Measurements from ENCODE around the gene SLC8A1. TPM values are rescaled to one million over a fixed set of nuclear protein-coding genes. Genes with fewer than 3 reads are reported as not detected.

SLC8A1 gene
- total RNA-seq, 4 donors from 2014 or later, result 19.6 to 51.2 (median 31.2) TPM

GRCh38 chr2:40210344-40210967 is 241.4 kb downstream of the SLC8A1 start:
- H3K27me3 ChIP-seq, result no peaks in the 10 kb centered on the region
- H3K27ac ChIP-seq, result no peak overlapping the region
- no peak for DNase-seq
- H3K4me3 ChIP-seq, result no peak overlapping the region
- H3K4me1 ChIP-seq, result no peaks in the 10 kb centered on the region
- TF ChIP-seq, protein P1, sequence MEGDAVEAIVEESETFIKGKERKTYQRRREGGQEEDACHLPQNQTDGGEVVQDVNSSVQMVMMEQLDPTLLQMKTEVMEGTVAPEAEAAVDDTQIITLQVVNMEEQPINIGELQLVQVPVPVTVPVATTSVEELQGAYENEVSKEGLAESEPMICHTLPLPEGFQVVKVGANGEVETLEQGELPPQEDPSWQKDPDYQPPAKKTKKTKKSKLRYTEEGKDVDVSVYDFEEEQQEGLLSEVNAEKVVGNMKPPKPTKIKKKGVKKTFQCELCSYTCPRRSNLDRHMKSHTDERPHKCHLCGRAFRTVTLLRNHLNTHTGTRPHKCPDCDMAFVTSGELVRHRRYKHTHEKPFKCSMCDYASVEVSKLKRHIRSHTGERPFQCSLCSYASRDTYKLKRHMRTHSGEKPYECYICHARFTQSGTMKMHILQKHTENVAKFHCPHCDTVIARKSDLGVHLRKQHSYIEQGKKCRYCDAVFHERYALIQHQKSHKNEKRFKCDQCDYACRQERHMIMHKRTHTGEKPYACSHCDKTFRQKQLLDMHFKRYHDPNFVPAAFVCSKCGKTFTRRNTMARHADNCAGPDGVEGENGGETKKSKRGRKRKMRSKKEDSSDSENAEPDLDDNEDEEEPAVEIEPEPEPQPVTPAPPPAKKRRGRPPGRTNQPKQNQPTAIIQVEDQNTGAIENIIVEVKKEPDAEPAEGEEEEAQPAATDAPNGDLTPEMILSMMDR (IDR thresholded peaks at IDR 0.05), result no peak
- TF ChIP-seq POLR2A (IDR thresholded peaks at IDR 0.05), result no peak
- no peaks in the 10 kb centered on the region for H3K36me3 ChIP-seq
- no peaks in the 10 kb centered on the region for H3K9me3 ChIP-seq

- H3K27ac ChIP-seq, result no peak overlapping the region
- H3K36me3 ChIP-seq, result no peaks in the 10 kb centered on the region
- no peaks in the 10 kb centered on the region for H3K9me3 ChIP-seq
- H3K4me1 ChIP-seq, result no peaks in the 10 kb centered on the region
- no peaks in the 10 kb centered on the region for H3K27me3 ChIP-seq
- no peak overlapping the region for H3K4me3 ChIP-seq
- DNase-seq, result no peak
- TF ChIP-seq, protein P1 (IDR thresholded peaks at IDR 0.05), result no peak
- TF ChIP-seq POLR2A (IDR thresholded peaks at IDR 0.05), result no peak
Measured at GRCh38 chr2:40209761-40210160, 242.1 kb downstream of the SLC8A1 start.

DNA sequence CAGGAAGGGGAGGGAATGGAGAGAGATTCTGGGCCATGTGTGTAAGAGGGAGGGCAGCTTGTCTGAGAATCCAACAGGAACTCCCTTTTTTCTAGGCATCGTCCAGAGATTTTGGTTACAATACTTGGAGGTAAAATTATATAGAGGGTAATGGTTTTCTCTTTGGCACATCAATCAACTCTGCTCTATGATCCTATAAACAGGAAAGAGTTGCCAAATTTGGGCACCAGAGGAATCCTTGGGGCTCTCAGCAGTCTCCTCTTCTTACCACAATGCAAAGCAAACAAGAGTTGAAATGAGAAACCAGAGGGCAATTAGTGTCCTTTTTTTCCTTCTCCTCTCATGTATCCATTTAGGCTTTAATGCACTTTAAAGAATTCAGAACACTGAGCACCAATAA is 243.4 kb downstream of the SLC8A1 start:
- TF ChIP-seq, protein P1 (IDR thresholded peaks at IDR 0.05), result no peak
- H3K9me3 ChIP-seq, result no peaks in the 10 kb centered on the region
- H3K36me3 ChIP-seq, result no peaks in the 10 kb centered on the region
- H3K27me3 ChIP-seq, result no peaks in the 10 kb centered on the region
- no peak for DNase-seq
- no peak overlapping the region for H3K27ac ChIP-seq
- H3K4me3 ChIP-seq, result no peak overlapping the region
- no peaks in the 10 kb centered on the region for H3K4me1 ChIP-seq

- Histone ChIP-seq H3K4me3 (no peak overlapping the region), H3K27ac (no peak overlapping the region), H3K27me3 (no peaks in the 10 kb centered on the region), H3K9me3 (no peaks in the 10 kb centered on the region), H3K36me3 (no peaks in the 10 kb centered on the region), H3K4me1 (no peaks in the 10 kb centered on the region)
- no peak for TF ChIP-seq POLR2A (IDR thresholded peaks at IDR 0.05)
- TF ChIP-seq, protein P1 (IDR thresholded peaks at IDR 0.05), result no peak
- no peak for DNase-seq
Measured at GRCh38 chr2:40204268-40204667, 247.6 kb downstream of the SLC8A1 start.

- H3K27me3 ChIP-seq, result no peaks in the 10 kb centered on the region
- no peak for TF ChIP-seq POLR2A (IDR thresholded peaks at IDR 0.05)
- TF ChIP-seq, protein P1 (IDR thresholded peaks at IDR 0.05), result no peak
- H3K27ac ChIP-seq, result peak overlapping the region in 1 of 4 donors; percentile 50
- DNase-seq, result no peak
- no peak overlapping the region for H3K4me3 ChIP-seq
- no peaks in the 10 kb centered on the region for H3K4me1 ChIP-seq
- H3K9me3 ChIP-seq, result no peaks in the 10 kb centered on the region
- H3K36me3 ChIP-seq, result no peaks in the 10 kb centered on the region
Measured at GRCh38 chr2:40202798-40203400, 249.0 kb downstream of the SLC8A1 start.

Measured in Peyer's patch (tissue), 4 donors.